Fibroblast of lung (primary cell): ENCODE data around the gene TLR2.

Experiments used
- CTCF ChIP-seq, 2 donors: IDR thresholded peaks in 1 of 2; conservative IDR thresholded peaks in 1 of 2; 1 replicate in 1 of 2; 2 replicates in 1 of 2; pipeline ENCODE4 v1.5.1; 2011 to 2012; ENCODE audit warnings: low read length in 2 of 2, control low read depth in 1 of 2, inconsistent platforms in 1 of 2, low read depth in 1 of 2, mild to moderate bottlenecking in 1 of 2
- EZH2 ChIP-seq: IDR thresholded peaks from 2 replicates; pipeline ENCODE4 v1.5.1; 2012; ENCODE audit warnings: low read length, control low read depth, mild to moderate bottlenecking; ENCODE audit errors: missing control alignments

GRCh38 chr4:153638999-153639398, 45.1 kb upstream of the TLR2 start:
- TF ChIP-seq CTCF (conservative IDR thresholded peaks at IDR 0.05 in 1 of 2, IDR thresholded peaks at IDR 0.05 in 1 of 2; ENCODE audit: low read depth in 1 of 2, low read length in 2 of 2) (no peak), EZH2 (no peak)
